DMS153 treated with DMSO at 0.1 percent for 48 hours (cell line): ENCODE data around the gene ASS1.

Source experiments
- DNase-seq: peaks from one replicate; lab custom pipeline; 2025; ENCODE audit not compliant: unreplicated experiment; lab: John Stamatoyannopoulos, UW

The ASS1 gene

DNA sequence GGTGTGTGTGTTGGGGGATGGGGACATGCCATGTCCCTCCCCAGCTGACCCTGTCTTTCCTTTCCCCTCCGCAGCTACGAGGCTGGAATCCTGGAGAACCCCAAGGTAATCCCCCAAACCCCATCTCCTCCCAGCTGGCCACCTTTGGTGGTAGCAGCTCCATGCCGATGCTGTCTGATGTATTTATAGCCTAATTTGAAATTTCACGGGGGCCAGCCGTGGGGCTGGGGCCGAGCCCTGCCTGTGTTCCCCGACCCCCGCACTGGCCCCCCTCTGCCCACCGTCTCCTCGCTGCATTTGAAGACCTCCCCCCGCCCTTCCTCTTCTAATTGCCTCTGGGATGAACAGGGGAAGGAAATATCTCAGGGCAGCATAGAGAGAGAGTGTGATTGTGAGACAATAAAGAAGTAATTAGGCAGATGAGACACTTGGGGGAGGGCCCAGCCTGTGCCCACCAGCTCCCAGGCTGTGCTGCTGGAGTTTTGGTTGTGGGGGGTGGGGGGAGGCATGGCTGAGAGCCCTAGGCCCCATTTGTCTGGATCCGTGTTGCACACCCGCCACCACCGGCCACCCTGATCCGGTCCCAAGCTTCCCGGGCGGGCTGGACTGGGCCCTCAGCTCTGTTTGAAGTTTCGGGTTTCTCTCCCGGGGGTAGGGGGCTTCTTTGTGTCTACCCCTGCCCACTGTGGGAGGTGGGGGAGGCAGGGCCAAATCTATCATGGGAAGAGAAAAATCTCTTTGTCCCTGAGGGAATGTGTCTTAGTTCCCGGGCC, 26.8 kb downstream of the ASS1 start:
- DNase-seq, result no peak

DNA sequence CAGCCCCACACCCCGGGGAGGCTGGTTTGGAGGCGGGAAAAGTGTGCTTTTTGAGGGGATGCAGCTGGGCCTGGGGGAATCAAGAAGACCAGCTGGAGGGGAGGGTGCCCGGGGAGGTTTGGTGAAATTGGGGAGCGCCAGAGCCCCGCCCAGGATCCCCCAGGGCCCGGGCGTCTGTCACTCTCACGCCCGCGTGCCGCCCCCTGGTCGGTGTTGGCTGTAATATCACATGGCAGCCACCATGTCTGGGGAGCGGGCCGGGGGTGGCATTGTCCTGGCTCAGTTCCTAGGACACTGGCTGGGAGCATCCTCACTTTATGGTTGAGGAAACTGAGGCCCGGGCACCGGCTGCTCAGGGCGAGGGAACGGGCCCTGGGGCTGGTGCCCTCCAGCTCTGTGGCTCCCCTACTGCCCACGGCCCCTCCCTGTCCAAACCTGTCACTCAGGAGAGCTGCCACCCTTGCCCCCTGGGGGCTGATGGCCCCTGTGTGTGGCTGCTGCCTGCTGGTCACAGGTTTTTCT, 27.5 kb downstream of the ASS1 start:
- no peak for DNase-seq

DNA sequence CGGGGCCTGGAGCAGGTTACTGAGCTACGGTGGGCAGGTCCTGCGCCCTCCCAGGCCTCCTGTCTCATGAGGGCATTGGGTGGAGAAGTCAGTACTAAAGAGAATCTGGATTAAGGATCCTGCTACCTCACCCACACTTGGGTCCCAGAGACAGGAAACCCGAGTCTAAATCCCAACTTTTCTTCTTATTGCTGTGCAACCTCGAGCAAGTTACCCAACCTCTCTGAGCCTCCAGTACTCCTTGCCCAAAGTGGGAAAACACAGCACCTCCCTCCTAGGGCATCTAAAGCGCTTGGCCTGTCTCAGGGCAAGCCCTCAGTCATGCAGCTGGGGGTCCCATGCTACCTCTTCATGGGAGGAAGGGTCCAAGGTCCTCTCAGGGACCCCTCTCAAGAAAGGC, 28.2 kb downstream of the ASS1 start:
- DNase-seq, result no peak

DNA sequence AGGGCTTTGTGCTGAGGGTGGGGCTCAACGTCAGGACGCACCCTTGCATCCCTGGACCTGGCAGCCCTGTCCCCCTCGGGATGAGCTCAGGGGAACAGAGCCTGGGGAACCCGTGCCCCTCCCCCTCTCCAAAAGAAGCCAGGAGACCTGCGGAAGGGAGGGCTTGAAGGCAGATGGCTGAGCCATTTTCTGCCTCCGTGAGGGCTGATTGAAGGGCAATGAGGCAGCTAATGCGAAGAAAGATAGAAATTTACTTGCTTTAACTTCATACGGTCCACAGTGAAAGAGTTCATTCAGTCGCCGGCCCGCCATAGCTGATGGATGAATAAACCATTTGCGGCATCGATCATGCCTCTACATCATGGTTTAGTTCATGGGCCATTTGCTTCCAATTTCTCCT, 28.8 kb downstream of the ASS1 start:
- no peak for DNase-seq

DNA sequence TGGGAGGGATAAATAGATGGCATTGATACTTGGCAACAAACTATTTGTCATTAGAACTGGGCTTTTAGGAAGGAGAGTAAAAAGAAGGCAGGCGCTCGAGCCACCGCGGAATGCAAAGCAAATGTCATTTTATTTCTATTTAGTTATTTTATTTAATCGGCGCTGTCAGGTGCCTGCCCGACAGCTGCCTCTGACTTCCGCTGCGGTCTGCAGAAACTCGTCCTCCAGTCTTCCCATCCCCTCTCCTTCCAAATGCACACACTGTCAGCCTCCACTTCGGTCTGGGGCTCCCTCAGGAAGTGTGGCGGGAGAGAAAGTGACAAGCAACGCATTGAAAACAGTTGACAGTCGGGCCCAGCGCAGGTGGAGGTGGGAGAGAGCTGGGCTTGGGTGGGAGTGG, 29.3 kb downstream of the ASS1 start:
- DNase-seq, result no peak

DNA sequence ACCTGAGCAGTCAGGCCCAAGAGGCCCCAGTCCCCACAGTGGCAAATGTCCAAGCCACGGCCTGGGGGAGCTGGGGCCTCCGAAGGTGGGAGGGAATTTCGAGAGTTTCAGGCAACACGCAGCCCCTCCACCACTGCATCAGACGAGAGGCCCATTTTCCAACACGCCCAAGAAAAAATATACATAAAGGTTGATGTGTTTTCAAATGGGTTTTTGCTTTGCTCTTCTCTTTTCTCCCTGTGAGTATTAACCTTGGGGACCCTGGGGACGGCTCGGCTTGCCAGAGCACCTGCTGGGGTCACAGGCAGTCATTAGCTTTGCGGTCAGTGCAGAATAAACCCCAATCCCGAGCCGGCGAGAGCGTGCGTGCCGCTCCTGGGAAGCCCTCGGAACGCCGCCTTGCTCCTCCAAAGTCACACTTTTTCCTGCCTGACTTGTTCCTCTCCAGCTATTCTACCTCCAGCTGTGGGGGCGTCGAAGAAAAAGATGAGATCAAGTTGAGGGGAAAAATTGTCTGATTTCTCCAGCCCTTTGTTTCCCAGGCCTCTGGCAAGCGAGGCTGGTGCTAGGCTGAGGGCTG, 31.5 kb downstream of the ASS1 start:
- DNase-seq, result no peak

DNA sequence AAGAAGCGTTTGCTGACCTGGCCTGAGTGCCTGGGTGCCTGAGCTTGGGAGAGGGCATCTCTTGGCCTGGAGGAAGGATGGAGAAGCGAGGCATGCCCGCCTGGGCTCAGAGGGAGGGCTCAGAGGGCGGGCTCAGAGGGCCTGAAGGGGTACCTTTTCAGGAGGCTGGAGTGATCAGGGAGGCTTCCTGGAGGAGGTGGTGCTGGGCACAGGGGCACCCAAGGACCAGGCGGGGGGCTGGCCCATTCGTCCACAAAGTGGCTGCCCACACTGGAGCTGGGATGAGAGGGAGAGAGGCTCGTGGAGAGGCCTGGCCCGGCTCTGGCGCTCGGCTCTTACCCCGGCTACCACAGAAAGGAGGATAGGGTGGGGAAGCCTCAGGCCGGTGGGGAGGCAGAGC, 32.8 kb downstream of the ASS1 start:
- no peak for DNase-seq

DNA sequence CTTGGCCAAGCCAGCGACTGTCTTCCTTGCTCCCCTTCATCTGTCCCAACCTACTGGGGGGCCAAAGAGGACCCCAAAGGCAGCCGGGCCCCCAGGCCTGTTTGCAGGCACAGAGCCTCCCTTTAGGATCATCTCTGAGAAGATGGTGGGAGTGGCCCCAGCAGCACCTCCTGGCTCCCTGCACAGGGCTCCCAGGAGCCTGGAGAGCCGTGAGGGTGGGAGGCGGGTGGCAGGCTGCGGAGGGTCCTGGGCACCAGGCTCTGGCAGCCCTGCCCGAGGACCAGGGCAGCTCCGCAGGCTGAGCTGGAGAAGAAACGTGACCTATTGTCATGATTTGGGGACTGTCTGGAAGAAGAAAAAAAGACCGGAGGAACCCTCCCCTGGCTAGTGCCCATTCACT, 33.4 kb downstream of the ASS1 start:
- no peak for DNase-seq

DNA sequence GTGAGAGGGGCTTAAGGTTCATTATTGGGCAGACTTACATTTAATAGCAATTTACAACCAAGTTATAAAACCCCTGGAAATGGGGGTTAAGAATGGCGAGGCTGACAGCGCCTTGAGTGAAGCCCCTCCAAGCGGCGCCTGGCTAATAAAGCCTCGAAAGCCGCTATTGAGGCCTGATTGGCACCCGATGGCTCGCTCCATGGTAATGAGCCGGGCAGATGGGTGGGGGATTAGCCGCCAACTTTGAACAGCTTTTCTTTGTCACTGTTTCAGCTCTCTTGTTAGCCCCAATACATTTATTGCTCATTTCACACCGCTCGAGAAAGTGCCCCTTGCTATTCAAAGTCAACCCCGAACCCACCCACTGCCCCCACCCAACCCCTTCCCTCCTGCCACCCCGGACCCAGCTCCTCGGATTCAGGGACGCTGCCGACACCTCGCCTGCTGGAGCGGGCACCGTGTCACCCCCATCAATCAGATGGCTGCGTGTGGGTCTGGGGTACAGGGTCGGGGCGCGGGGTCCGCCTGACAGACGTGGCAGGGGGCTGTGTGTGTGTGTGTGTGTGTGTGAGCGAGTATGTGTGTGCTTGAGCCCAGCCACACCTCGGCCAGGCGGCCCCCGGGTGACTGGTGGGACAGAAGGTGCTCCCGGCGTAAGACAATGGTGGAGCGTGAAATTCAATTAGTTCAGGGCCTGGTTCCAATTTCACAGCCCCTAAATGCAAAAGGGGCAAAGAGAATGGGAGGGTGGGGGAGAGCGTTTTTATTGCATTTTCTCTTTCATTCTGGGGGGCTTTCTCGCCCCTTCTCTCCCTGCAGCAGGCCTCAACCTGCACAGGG, 34.2 kb downstream of the ASS1 start:
- no peak for DNase-seq

DNA sequence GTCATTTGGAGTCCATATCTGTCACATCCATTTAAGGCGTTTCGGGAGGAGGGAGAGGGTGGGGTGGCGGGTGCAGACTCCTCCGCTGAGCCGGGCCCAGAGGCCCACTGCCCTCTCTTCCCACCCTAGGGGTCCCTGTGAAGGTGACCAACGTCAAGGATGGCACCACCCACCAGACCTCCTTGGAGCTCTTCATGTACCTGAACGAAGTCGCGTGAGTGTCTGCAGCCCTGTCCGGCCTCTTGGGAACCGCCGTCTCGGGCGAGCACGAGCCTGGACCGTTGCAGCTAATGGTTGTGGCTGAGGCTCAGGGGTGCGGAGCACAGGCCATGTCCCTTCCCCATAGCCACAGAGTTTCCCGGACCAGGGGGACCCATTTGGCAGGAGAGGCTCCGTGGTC, 34.8 kb downstream of the ASS1 start:
- DNase-seq, result no peak

DNA sequence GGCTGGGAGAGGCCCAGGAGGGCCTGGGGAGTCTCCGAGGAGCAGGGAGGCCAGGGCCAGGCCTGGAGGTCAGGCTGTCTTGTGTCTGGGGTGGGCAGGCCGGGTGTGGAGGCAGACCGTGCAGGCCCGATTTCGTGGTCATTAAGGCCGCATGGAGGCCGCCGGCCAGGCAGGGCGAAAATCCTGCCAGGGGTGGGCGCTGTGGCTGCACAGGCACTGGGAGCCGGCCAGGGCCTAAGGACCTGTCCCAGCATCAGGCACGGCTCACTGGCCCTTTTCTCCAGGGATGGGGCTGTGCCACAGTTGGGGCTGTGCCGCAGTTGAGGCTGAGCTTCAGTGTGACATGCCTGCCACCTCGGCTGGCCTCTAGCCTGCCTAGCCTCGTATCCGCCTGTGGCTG, 35.9 kb downstream of the ASS1 start:
- no peak for DNase-seq

DNA sequence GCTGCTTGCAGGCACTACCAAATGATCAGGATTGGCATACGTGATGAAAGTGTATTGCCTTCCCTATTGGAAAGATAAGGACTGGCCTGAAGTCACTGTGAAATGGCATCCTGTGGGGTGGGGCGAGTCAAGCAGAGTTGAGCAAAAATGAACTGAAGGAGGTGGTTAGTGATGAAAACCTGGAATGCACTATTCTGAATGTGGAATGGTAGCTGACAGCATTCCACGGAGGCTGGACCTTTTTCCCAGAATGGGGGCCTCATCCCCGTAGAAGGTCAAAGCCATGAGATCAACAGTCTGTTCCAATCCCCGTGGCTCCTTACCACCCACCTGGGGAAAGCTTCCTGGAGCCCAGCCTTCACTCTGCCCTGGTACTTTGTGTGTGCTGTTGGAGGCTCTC, 37.7 kb downstream of the ASS1 start:
- no peak for DNase-seq

DNA sequence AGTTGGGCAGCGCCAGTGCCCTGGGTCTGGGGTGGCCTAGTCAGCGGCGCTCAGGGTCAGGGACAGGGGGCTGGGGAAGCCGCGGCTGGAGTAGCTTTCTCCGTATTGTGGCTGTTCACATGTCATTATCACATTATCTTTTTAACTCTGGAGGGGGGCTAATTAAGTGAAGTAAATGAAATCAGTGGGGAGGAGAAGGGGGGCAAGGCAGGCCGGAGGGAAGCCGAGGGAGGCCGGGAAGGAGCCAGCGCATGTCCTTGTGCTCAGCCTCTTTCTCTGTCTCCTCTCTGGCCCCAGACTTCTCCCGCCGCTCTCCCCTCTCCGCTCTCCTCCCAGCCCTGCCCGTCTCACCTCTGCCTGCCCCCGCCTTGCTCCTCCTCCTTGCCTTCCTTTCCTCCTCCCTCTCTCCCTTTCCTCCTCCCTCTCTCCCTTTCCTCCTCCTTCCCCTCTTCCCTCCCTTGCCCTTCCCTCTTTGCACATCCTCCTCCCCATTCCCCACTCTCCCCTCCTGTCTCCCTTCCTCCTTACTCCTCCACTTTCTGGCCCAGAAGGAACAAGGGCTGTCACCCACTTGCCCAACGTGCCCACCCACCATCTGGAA, 38.7 kb downstream of the ASS1 start:
- no peak for DNase-seq

DNA sequence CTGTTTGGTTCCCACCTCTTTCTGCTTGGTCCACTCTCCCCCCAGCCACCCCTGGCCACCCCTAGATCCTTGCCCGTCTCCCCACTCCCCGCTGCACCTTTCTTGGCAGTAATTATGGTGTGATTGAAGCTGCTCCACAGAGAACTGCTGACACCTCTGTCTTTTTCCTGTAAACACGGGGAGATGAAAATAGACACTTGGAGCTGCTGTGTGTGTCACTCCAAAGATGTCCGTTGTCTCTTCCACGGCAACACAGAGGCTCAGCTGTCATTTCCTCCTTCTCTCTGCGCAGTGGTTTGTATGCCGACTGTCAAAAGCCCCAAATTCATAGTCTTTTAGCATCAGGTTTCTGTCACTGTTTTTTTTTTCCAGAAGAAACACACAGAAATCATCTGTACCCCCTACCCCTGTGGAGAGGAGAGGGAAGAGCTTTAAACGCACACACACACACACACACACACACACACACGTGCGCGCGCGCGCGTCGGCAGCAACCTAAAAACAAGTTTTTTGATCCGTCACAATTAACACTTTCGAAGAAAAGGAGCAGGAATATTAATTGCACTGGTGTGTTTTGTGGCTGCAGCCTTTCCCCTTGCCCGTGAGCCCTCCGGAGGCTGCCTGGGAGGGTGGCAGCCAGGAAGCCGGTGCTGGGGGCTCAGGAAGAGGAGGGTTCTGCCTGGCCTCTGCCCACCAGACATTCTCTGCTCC, 39.8 kb downstream of the ASS1 start:
- DNase-seq, result no peak

DNA sequence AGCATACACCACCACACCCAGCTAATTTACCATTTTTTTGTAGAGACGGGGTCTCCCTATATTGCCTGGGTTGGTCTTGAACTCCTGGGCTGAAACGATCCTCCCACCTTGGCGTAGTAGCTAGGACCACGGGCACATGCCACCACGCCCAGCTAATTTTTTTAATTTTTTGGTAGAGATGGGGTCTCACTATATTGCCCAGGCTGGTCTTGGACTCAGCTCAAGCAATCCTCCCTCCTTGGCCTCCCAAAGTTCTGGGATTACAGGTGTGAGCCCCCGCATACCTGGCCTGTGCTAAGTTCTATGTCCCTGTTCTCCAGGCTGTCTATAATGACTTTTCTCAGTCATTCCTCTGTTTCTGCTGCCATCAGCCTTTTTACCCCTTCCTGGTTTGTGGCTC, 41.3 kb downstream of the ASS1 start:
- no peak for DNase-seq

DNA sequence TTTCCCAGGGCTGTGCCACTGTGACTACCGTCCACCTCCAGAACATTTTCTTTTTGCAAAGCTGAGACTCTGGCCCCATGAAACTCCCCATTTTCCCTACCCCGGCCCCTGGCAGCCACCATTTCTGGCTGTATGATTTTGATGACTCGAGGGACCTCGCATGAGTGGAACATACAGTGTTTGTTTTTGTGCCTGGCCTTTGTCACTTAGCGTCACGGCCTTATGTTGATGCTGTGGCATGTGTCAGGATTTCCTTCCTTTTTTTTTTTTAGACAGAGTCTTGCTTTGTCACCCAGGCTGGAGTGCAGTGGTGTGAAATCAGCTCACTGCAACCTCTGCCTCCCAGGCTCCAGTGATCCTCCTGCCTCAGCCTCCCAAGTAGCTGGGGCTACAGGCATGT, 42.7 kb downstream of the ASS1 start:
- no peak for DNase-seq

DNA sequence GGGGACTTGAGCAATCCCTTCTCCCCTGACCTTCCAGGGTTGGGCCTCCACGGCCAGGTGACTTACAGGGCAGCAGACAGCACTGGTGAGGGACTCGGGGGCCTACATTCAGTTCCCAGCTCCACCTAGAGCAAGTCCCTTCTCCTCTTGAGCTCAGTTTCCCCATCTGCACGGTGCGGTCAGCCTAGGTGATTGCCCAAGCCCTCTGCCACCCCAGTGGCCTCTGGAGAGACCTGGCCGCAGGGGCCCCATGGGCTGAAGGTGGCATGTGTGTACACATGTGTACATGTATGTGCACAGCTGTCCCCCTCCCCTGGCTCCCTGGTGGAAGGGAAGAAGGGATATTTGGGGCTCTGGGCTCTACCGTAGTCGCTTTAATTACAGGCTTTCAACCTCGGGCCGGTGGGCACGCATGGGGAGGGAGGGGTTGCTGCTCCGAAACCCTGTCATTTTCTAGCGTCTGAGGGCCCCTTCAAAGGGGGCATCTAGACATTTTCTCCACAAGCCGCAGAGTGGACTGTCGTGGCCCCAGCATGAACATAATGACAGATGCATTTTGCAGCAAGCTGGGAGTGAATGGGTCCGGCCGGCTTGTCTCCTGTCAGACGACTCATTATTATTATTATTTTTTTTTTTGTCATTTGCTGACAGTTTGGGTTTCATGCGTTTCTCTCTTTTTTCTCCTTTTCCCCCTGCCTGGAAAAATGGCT, 44.0 kb downstream of the ASS1 start:
- DNase-seq, result no peak

DNA sequence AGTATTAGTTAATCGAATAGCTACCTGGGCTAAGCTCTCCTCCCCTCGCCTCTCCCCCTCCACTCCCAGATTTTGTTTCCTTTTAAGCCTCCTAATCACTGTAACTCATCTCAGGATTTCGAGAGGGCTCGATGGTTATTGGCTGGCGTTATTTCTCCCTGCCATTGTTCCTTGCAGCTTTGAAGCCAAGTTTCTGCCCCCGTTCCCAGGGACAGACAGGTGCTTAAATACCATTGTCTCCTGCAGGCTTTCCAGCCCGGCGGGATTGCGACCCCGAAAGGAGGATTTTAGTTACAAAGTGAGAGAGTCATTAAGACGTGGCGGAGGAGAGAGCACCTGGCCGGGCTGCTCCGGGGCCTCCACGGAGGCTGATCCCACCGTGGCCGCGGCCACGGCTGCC, 46.2 kb downstream of the ASS1 start:
- DNase-seq, result no peak

DNA sequence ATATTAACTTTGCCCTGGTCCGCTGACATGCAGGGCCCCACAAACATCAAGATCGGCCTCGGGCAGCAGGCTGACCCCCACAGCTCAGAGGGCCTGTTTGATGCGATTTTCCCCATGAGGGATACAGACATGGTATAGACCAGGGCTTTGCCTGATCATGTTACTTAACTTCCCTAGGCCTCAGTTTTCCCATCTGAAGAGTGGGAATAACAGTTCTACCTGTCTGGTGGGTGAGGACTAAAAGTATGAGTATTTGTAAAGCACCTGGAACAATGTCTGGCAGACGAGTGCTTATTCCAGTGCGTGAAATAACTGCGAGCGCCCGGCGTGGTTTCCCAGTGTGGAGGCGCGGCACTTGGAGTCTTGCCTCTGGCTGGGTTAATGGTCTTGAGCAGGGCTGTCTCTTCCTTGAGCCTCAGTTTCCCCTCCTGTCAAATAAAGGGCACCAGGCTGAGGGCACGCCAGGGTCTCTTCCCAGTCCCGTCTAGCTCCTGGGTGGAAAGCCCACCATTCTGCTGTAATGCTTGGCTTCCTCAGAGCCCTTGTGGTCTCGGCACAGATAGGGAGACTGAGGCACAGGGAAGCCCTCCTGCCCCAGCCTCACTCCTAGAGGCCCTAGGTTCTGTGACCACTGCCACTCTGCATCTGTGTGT, 47.2 kb downstream of the ASS1 start:
- DNase-seq, result no peak

DNA sequence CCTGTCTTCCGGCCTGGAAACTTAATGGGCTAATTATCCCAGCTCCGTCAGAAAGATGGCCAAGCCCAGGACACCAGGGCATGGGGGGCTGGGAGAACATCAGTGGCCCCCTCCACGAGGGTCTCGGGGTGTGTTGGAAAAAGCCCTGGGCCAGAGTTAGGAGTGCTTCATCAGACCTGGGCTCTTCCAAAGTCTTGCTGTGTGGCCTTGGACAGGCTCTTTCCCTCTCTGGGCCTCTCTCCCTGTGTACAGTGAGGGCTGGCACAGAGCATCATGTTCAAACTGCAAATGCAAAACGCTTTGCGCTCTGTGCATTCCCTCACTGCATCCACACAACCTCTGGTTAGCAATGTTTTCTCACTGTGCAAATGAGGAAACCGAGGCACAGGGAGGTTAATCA, 48.3 kb downstream of the ASS1 start:
- no peak for DNase-seq
